SK-N-SH (cell line): Measurements from ENCODE around the gene ADAMTS16.
"Not testable (repeated sequence)": the region's sequence is repeated elsewhere in the genome, so short reads cannot be mapped to it uniquely, and the experiment has no call there.

ENCODE experiments used
- ELF1 ChIP-seq: IDR thresholded peaks from 2 replicates; pipeline ENCODE4 v1.4.0; 2012
- EP300 ChIP-seq, 2 experiments: IDR thresholded peaks; 2 replicates each; pipeline versions ENCODE4 v1.4.0 to v1.6.1; 2012; ENCODE audit warnings: borderline replicate concordance in 1 of 2, low read depth in 1 of 2, low read length in 1 of 2
- EZH2phosphoT487 ChIP-seq: fragments of 200-600 bp; sonication (generic); IDR thresholded peaks from 2 replicates; pipeline ENCODE4 v1.6.1; 2017; ENCODE audit warnings: low read depth, mixed run types, mild to moderate bottlenecking, antibody characterized with exemption, moderate library complexity, borderline replicate concordance
- MXI1 ChIP-seq: IDR thresholded peaks from 2 replicates; pipeline ENCODE4 v1.6.1; 2012; ENCODE audit warnings: mild to moderate bottlenecking, low read depth, low read length, improper control_type of control experiment
- POLR2AphosphoS5 ChIP-seq: IDR thresholded peaks from 2 replicates; pipeline ENCODE4 v1.6.1; 2012; ENCODE audit warnings: low read depth, low read length
- TEAD4 ChIP-seq: IDR thresholded peaks from 2 replicates; pipeline ENCODE4 v1.4.0; 2012; ENCODE audit warnings: mild to moderate bottlenecking, borderline replicate concordance; ENCODE audit not compliant: insufficient read depth
- TF ChIP-seq, protein P1 (sequence below): fragments of 150-350 bp; IDR thresholded peaks from 2 replicates; pipeline ENCODE4 v1.6.1; 2017; ENCODE audit warnings: antibody characterized with exemption, low read length, low read depth, borderline replicate concordance
- TF ChIP-seq, protein P2 (sequence below): fragments of 200-600 bp; sonication (generic); IDR thresholded peaks from 2 replicates; pipeline ENCODE4 v1.6.1; 2017; ENCODE audit warnings: antibody characterized with exemption, mild to moderate bottlenecking, moderate library complexity

- TF ChIP-seq, protein P1, sequence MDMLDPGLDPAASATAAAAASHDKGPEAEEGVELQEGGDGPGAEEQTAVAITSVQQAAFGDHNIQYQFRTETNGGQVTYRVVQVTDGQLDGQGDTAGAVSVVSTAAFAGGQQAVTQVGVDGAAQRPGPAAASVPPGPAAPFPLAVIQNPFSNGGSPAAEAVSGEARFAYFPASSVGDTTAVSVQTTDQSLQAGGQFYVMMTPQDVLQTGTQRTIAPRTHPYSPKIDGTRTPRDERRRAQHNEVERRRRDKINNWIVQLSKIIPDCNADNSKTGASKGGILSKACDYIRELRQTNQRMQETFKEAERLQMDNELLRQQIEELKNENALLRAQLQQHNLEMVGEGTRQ: not testable (repeated sequence)
- not testable (repeated sequence) for TF ChIP-seq EZH2phosphoT487; ELF1; TEAD4; EP300 (IDR thresholded peaks at IDR 0.05; ENCODE audit: borderline replicate concordance in 1 of 2, low read depth in 1 of 2, low read length in 1 of 2); POLR2AphosphoS5; MXI1
- TF ChIP-seq, protein P2, sequence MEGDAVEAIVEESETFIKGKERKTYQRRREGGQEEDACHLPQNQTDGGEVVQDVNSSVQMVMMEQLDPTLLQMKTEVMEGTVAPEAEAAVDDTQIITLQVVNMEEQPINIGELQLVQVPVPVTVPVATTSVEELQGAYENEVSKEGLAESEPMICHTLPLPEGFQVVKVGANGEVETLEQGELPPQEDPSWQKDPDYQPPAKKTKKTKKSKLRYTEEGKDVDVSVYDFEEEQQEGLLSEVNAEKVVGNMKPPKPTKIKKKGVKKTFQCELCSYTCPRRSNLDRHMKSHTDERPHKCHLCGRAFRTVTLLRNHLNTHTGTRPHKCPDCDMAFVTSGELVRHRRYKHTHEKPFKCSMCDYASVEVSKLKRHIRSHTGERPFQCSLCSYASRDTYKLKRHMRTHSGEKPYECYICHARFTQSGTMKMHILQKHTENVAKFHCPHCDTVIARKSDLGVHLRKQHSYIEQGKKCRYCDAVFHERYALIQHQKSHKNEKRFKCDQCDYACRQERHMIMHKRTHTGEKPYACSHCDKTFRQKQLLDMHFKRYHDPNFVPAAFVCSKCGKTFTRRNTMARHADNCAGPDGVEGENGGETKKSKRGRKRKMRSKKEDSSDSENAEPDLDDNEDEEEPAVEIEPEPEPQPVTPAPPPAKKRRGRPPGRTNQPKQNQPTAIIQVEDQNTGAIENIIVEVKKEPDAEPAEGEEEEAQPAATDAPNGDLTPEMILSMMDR: not testable (repeated sequence)
Measured at GRCh38 chr5:5137851-5138250, 2.3 kb upstream of the ADAMTS16 start.
